ENCODE data around the gene VPS26C. TPM values are rescaled to one million over a fixed set of nuclear protein-coding genes. Genes with fewer than 3 reads are reported as not detected.
"Not testable (repeated sequence)": the region's sequence is repeated elsewhere in the genome, so short reads cannot be mapped to it uniquely, and the experiment has no call there.

VPS26C gene
- total RNA-seq, result 39.2 to 52.8 TPM (median 44.3 TPM) in 3 replicates
- long read RNA-seq, transcript VPS26C-204 (5 exons, 821 nt), result minor isoform, 6 of 122 reads
- long read RNA-seq, transcript VPS26C-207 (7 exons, 937 nt), result minor isoform, 10 of 122 reads
- long read RNA-seq, transcript VPS26C-201 (8 exons, 3,256 nt), result major isoform, 79 of 122 reads
- long read RNA-seq, transcript VPS26C-202 (7 exons, 988 nt), result minor isoform, 5 of 122 reads
- long read RNA-seq, partial matches to known transcripts, result 5 of 122 reads
- long read RNA-seq, other reads (novel, unspliced or antisense), result 14 of 122 reads

- TF ChIP-seq, protein P1, sequence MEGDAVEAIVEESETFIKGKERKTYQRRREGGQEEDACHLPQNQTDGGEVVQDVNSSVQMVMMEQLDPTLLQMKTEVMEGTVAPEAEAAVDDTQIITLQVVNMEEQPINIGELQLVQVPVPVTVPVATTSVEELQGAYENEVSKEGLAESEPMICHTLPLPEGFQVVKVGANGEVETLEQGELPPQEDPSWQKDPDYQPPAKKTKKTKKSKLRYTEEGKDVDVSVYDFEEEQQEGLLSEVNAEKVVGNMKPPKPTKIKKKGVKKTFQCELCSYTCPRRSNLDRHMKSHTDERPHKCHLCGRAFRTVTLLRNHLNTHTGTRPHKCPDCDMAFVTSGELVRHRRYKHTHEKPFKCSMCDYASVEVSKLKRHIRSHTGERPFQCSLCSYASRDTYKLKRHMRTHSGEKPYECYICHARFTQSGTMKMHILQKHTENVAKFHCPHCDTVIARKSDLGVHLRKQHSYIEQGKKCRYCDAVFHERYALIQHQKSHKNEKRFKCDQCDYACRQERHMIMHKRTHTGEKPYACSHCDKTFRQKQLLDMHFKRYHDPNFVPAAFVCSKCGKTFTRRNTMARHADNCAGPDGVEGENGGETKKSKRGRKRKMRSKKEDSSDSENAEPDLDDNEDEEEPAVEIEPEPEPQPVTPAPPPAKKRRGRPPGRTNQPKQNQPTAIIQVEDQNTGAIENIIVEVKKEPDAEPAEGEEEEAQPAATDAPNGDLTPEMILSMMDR (IDR thresholded peaks at IDR 0.05), result no peak
- Mint-ChIP-seq H3K36me3 (ENCODE audit: low read depth) (no peaks in the 10 kb centered on the region), H3K27ac (ENCODE audit: unreplicated experiment) (peak within 1 kb of the TSS; percentile 99), H3K4me3 (ENCODE audit: unreplicated experiment) (peak within 1 kb of the TSS; percentile 93), H3K4me1 (ENCODE audit: low read depth) (peaks cover 35% of the 10 kb centered on the region), H3K27me3 (ENCODE audit: low read depth) (no peaks in the 10 kb centered on the region), H3K9me3 (ENCODE audit: low read depth) (no peaks in the 10 kb centered on the region)
- DNase-seq (ENCODE audit: low spot score), result peak; percentile 99
Measured at GRCh38 chr21:37267269-37268185, at the start of gene VPS26C. Gene VPS26C, minus strand, starts transcription at chr21:37267334. Its CDS starts 40 bp downstream, at chr21:37267294.

DNA sequence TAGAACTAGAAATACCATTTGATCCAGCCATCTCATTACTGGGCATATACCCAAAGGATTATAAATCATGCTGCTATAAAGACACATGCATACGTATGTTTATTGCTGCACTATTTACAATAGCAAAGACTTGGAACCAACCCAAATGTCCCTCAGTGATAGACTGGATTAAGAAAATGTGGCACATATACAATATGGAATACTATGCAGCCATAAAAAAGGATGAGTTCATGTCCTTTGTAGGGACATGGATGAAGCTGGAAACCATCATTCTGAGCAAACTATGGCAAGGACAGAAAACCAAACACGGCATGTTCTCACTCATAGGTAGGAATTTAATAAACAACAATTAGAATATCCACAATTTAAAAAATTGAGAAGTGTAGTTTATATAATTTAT lies 48.9 kb upstream of the VPS26C start:
- H3K9me3 Mint-ChIP-seq (ENCODE audit: low read depth), result peaks cover 34% of the 10 kb centered on the region
- not testable (repeated sequence) for H3K4me3 Mint-ChIP-seq (ENCODE audit: unreplicated experiment); H3K27me3 Mint-ChIP-seq (ENCODE audit: low read depth); H3K4me1 Mint-ChIP-seq (ENCODE audit: low read depth); DNase-seq (ENCODE audit: low spot score); H3K36me3 Mint-ChIP-seq (ENCODE audit: low read depth); H3K27ac Mint-ChIP-seq (ENCODE audit: unreplicated experiment)

DNA sequence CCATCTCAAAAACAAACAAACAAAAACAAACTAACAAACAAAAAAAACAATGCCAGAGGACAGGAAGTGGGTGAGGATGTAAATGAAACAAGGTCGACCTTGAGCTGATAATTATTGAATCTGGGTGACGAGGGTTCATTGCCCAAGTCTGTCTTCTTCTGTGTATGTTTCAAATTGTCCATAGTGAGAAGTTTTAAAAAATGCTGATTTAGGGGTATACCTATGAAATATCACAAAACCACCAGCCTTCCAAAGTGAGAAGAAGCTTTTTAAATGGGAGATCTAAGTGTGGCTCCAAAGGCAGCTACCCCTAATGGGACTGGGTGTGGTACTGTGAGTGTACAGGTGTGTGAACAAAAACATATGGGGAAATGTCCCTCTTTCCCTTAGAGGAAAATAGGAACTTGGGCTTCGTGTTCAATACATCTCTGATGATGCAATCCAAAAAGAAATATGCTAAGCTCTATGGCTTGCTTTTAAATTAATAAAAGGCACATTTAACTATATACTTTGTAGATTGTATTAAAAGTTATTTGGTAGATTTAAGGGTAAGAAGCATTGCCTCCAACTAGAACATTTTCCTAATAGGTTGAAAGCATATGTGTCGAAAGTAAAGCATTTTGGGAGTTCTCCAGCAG lies 33.1 kb upstream of the VPS26C start:
- no peaks in the 10 kb centered on the region for H3K9me3 Mint-ChIP-seq (ENCODE audit: low read depth)
- no peaks in the 10 kb centered on the region for H3K27me3 Mint-ChIP-seq (ENCODE audit: low read depth)
- peaks cover under 1% of the 10 kb centered on the region for H3K4me1 Mint-ChIP-seq (ENCODE audit: low read depth)
- no peak overlapping the region for H3K27ac Mint-ChIP-seq (ENCODE audit: unreplicated experiment)
- H3K36me3 Mint-ChIP-seq (ENCODE audit: low read depth), result no peaks in the 10 kb centered on the region
- DNase-seq (ENCODE audit: low spot score), result no peak
- no peak overlapping the region for H3K4me3 Mint-ChIP-seq (ENCODE audit: unreplicated experiment)
- TF ChIP-seq, protein P1 (IDR thresholded peaks at IDR 0.05), result no peak

- TF ChIP-seq, protein P1 (IDR thresholded peaks at IDR 0.05), result no peak
- Mint-ChIP-seq H3K27me3 (ENCODE audit: low read depth) (no peaks in the 10 kb centered on the region), H3K4me1 (ENCODE audit: low read depth) (peaks cover 22% of the 10 kb centered on the region), H3K36me3 (ENCODE audit: low read depth) (no peaks in the 10 kb centered on the region), H3K9me3 (ENCODE audit: low read depth) (no peaks in the 10 kb centered on the region), H3K27ac (ENCODE audit: unreplicated experiment) (no peak overlapping the region), H3K4me3 (ENCODE audit: unreplicated experiment) (no peak overlapping the region)
- DNase-seq (ENCODE audit: low spot score), result no peak
Measured at GRCh38 chr21:37297364-37297763, 30.2 kb upstream of the VPS26C start.

- Mint-ChIP-seq H3K36me3 (ENCODE audit: low read depth) (no peaks in the 10 kb centered on the region), H3K27me3 (ENCODE audit: low read depth) (no peaks in the 10 kb centered on the region), H3K4me1 (ENCODE audit: low read depth) (peaks cover 22% of the 10 kb centered on the region), H3K4me3 (ENCODE audit: unreplicated experiment) (no peak overlapping the region), H3K9me3 (ENCODE audit: low read depth) (no peaks in the 10 kb centered on the region), H3K27ac (ENCODE audit: unreplicated experiment) (peak overlapping the region; percentile 45)
- no peak for DNase-seq (ENCODE audit: low spot score)
- TF ChIP-seq, protein P1 (IDR thresholded peaks at IDR 0.05), result no peak
Measured at GRCh38 chr21:37294679-37295078, 27.5 kb upstream of the VPS26C start.

Measured in chondrocyte (in vitro differentiated cells).